Panc1 (cell line): ENCODE results near the gene TMEM92.
"Not testable (repeated sequence)": the region's sequence is repeated elsewhere in the genome, so short reads cannot be mapped to it uniquely, and the experiment has no call there.

ENCODE experiments used
- CTCF ChIP-seq: fragments of 450-650 bp; IDR thresholded peaks from 2 replicates; pipeline ENCODE4 v1.5.1; 2017; ENCODE audit warnings: mild to moderate bottlenecking
- TCF7L2 ChIP-seq: IDR thresholded peaks from 2 replicates; pipeline ENCODE4 v1.6.1; 2011; ENCODE audit warnings: mild to moderate bottlenecking, low read depth, low read length, inconsistent platforms

GRCh38 chr17:50271363-50271750 is 2.9 kb upstream of the TMEM92 start:
- not testable (repeated sequence) for TF ChIP-seq CTCF, TCF7L2
